Lower leg skin (tissue), 4 donors: ENCODE results near the gene HBM. TPM values are rescaled to one million over a fixed set of nuclear protein-coding genes. Genes with fewer than 3 reads are reported as not detected.
"Not testable (repeated sequence)": the region's sequence is repeated elsewhere in the genome, so short reads cannot be mapped to it uniquely, and the experiment has no call there.

Experiments
- DNase-seq, 2 donors: peaks; one replicate each; pipeline ENCODE4 v3.0.0-alpha.2; 2019; ENCODE audit warnings: low spot score in 2 of 2
- H3K4me3 ChIP-seq: fragments of 200-600 bp; sonication (generic); 2 replicates; pipeline ENCODE4 v1.5.1; 2017; ENCODE audit warnings: mild to moderate bottlenecking, low read depth; ENCODE audit not compliant: poor library complexity, severe bottlenecking
- POLR2A ChIP-seq, 2 donors: fragments of 450-650 bp; IDR thresholded peaks; one replicate each; pipeline ENCODE4 v1.6.1; 2016 to 2017; ENCODE audit warnings: antibody characterized with exemption in 2 of 2, mild to moderate bottlenecking in 1 of 2, moderate library complexity in 1 of 2
- WGBS, 2 donors: methylation state at CpG; one replicate each; pipeline ENCODE4 v1.1.5; 2018; 5-methylcytosine and 5-hydroxymethylcytosine counted together
- intact Hi-C: fragments of 100-400 bp; cut with DNase I; formaldehyde crosslinking; loops from one replicate; pipeline ENCODE4 v1.15.0; 2023; ENCODE audit warnings: low total_unique reads
- total RNA-seq, 4 donors: library from RNA; depleted of rRNA; stranded (reverse); fragments of >200 nt; gene quantifications; one replicate each; pipeline ENCODE4 v1.1.0, GENCODE V29; 2016
- TF ChIP-seq, protein P1 (sequence below), 3 donors: fragments of 450-650 bp; IDR thresholded peaks; one replicate each; pipeline ENCODE4 v1.5.1; 2016; ENCODE audit warnings: antibody characterized with exemption in 3 of 3, mild to moderate bottlenecking in 3 of 3, moderate library complexity in 2 of 3

Gene HBM
- total RNA-seq, 4 donors from 2014 or later: not detected

DNA sequence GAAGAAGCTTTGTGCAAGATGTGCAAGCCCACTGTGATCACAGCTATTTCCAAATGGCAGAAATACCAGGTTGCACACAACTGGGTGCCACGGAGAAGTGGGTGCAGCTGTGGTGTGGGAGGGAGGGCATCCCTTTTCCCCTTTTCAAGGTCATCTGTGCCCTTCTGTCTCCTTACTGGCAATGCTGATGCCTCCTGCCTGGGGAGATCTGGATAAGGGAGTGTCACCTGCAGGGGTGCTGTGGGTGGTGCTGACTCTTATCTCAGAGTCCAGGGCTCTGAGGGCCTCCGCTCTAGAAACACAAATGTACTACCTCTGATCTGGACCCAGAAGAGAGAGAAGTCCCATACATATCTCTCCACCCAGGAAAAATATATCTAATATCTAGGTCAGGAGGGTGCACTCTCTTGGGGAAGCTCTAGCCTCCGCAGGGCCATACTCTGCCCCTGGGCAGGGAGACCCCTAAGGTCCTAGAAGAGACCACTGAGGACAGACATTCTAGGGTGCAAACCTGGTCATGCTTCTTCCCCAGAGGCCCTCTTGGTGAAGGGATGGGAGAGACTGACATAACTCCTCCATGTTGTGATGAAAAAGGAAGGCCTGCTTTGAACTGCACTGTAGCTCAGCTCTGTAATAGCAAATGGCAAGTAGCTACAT, 45.8 kb upstream of the HBM start:
- intact Hi-C loops: no loop called here
- TF ChIP-seq, protein P1, sequence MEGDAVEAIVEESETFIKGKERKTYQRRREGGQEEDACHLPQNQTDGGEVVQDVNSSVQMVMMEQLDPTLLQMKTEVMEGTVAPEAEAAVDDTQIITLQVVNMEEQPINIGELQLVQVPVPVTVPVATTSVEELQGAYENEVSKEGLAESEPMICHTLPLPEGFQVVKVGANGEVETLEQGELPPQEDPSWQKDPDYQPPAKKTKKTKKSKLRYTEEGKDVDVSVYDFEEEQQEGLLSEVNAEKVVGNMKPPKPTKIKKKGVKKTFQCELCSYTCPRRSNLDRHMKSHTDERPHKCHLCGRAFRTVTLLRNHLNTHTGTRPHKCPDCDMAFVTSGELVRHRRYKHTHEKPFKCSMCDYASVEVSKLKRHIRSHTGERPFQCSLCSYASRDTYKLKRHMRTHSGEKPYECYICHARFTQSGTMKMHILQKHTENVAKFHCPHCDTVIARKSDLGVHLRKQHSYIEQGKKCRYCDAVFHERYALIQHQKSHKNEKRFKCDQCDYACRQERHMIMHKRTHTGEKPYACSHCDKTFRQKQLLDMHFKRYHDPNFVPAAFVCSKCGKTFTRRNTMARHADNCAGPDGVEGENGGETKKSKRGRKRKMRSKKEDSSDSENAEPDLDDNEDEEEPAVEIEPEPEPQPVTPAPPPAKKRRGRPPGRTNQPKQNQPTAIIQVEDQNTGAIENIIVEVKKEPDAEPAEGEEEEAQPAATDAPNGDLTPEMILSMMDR (IDR thresholded peaks at IDR 0.05): no peak
- no peak for TF ChIP-seq POLR2A (IDR thresholded peaks at IDR 0.05)
- H3K4me3 ChIP-seq: no peak overlapping the region
- no peak for DNase-seq
- WGBS, 2 donors: 92 to 100% methylated on average over 3 of the region's 3 CpGs

DNA sequence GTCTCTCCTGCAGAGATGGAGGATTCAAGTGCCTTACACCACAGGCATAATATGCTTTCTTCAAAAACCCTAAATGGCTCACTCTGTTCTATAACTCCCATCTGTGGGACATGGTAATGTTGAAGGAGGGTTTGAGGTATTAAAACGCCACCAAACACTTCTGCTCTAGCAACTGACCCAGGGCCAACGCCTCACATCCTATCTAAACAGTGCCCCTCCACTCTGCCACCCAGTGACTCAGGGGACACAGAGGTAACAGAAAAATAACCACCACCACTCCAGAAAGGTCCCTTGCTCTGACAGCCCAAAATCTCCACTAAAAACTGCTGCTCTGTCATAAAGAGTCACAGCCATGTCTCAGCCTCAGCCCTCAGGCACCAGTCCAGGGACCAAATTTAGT, 45.0 kb upstream of the HBM start:
- WGBS, 2 donors: 89 to 100% methylated on average over 2 of the region's 2 CpGs
- H3K4me3 ChIP-seq: no peak overlapping the region
- intact Hi-C loops: no loop called here
- DNase-seq: no peak
- TF ChIP-seq, protein P1 (IDR thresholded peaks at IDR 0.05): no peak
- no peak for TF ChIP-seq POLR2A (IDR thresholded peaks at IDR 0.05)

DNA sequence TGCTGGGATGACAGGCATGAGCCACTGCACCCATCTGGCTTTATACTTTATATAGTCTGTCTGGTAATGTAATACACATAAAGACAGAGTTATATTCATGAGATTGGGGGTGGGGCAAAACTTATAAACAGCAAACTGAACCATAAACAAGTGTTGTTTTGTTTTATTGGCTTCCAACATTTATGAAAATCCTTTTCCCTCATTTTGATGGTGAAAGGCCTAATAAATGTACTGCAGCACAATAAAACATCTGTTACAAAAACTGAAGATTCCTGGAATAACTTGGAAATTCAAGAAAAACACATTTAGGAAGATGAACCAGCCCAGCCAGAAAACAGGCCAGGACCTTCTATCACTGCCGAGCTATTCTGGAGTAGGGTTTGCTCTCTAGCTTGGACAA, 43.4 kb upstream of the HBM start:
- no peak for DNase-seq
- TF ChIP-seq, protein P1 (IDR thresholded peaks at IDR 0.05): no peak
- TF ChIP-seq POLR2A (IDR thresholded peaks at IDR 0.05): no peak
- intact Hi-C loops: no loop called here
- 85 to 87% methylated on average over 1 of the region's 1 CpG for WGBS, 2 donors
- H3K4me3 ChIP-seq: no peak overlapping the region

DNA sequence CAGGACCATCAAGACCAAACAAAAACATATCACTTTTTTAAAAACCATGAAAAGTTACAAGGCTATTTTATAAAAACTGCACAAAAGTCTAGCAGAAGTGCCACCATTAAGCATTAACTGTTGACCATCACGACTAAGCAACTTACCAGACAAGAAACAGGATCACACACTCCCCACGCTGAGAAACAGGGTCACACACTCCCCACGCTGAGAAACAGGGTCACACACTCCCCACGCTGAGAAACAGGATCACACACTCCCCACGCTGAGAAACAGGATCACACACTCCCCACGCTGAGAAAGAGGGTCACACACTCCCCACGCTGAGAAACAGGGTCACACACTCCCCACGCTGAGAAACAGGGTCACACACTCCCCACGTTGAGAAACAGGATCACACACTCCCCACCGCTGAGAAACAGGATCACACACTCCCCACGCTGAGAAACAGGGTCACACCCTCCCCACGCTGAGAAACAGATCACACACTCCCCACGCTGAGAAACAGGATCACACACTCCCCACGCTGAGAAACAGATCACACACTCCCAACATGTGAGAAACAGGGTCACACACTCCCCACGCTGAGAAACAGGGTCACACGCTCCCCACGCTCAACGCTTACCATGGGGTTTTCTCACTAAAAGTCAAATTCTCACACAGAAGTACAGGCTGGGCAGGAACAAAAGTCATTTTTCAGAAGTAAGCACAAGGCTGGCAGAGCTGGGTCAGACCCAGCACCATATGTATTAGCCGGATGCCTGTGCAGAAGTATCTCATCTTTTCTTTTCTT, 42.0 kb upstream of the HBM start:
- DNase-seq, intact Hi-C loops, H3K4me3 ChIP-seq: not testable (repeated sequence)
- WGBS, 2 donors: 86 to 94% methylated on average over 19 of the region's 19 CpGs

DNA sequence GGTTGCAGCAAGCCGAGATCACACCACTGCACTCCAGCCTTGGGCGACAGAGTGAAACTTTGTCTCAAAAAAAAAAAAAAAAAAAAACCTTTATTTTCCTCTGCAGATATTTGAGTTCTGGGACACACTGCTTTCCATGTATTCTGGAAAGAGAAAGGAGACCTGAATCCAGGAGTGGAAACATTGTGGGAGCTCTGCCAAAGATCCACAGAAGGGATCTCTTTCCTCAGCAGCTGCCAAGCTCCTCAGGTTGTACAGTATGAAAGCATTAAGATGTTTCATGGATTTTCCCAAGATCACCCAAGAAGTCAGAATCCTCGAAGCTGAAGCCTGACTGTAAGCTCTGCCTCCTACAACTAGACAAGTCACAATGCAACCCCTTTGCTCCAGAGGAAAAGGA, 40.8 kb upstream of the HBM start:
- intact Hi-C loops: no loop called here
- no peak overlapping the region for H3K4me3 ChIP-seq
- 86 to 87% methylated on average over 3 of the region's 3 CpGs for WGBS, 2 donors
- DNase-seq: no peak
- TF ChIP-seq, protein P1 (IDR thresholded peaks at IDR 0.05): no peak
- no peak for TF ChIP-seq POLR2A (IDR thresholded peaks at IDR 0.05)

DNA sequence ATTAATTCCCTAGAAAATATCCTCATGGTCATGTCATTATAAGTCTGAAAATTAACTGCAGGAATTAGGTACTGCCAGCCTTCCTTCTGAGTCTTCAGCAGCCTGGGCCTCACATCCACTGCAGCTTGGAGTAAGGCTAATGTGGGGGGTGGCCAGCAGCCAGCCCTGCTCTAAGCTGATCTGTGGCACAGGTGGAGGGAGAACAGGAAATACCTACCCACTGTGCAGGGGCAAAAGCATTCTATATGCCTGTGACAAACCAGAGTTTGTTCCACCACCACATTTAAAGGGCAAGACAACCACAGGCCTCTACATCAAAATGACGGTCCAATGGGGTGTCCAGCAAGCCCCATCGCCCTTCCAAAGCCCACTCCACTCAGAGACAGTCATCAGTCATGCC, 36.7 kb upstream of the HBM start:
- intact Hi-C loops: no loop called here
- no peak for TF ChIP-seq POLR2A (IDR thresholded peaks at IDR 0.05)
- TF ChIP-seq, protein P1 (IDR thresholded peaks at IDR 0.05): no peak
- no peak overlapping the region for H3K4me3 ChIP-seq
- no peak for DNase-seq
- 93 to 96% methylated on average over 2 of the region's 2 CpGs for WGBS, 2 donors
